GM12874 (cell line): ENCODE results near the gene MCIDAS.

Experiments used
- CTCF ChIP-seq: IDR thresholded peaks from 2 replicates; pipeline ENCODE4 v1.5.1; 2011; ENCODE audit warnings: low read depth, mild to moderate bottlenecking, control low read depth, low read length, moderate library complexity; ENCODE audit not compliant: insufficient read depth

Gene MCIDAS

GRCh38 chr5:55226934-55227663, at the start of gene MCIDAS:
TSS of gene MCIDAS (minus strand) at chr5:55227315. CDS start at chr5:55227138, 177 bp downstream.
- peak; percentile 49 for TF ChIP-seq CTCF

- no peak for TF ChIP-seq CTCF
Observed at GRCh38 chr5:55276771-55277170, 49.7 kb upstream of the MCIDAS start.

GRCh38 chr5:55258339-55258738, 31.2 kb upstream of the MCIDAS start:
- TF ChIP-seq CTCF: no peak

GRCh38 chr5:55254802-55255201, 27.7 kb upstream of the MCIDAS start:
- no peak for TF ChIP-seq CTCF

- no peak for TF ChIP-seq CTCF
Observed at GRCh38 chr5:55250064-55250463, 22.9 kb upstream of the MCIDAS start.

GRCh38 chr5:55241746-55242145, 14.6 kb upstream of the MCIDAS start:
- TF ChIP-seq CTCF: no peak

- no peak for TF ChIP-seq CTCF
Observed at GRCh38 chr5:55236800-55237199, 9.7 kb upstream of the MCIDAS start.
